ENCODE measurements around the gene SLC9A9. TPM values are rescaled to one million over a fixed set of nuclear protein-coding genes. Genes with fewer than 3 reads are reported as not detected.

SLC9A9 gene
- total and polyA plus RNA-seq, 9 of the 15 experiments (the other 6 are each of a cell fraction or from before 2014, with no cell fraction given): 0.03 to 0.13 TPM; not detected in 7

- no peaks in the 10 kb centered on the region for H3K4me1 ChIP-seq (replicated peaks in 1 of 2; ENCODE audit: control insufficient read depth in 2 of 2, insufficient read depth in 2 of 2, low read length in 2 of 2)
- intact Hi-C loops (cut with micrococcal nuclease) (no loop called here), in situ Hi-C loops (cut with MboI) (no loop called here)
- no peak overlapping the region for H3K27ac ChIP-seq (ENCODE audit: extremely low read depth, low read depth, low read length)
- POLR2A ChIA-PET: no interaction called here
- H4K20me1 ChIP-seq (replicated peaks; ENCODE audit: control insufficient read depth, insufficient read depth, low read length): no peaks in the 10 kb centered on the region
- FAIRE-seq (no peak), ATAC-seq (no peak), DNase-seq (ENCODE audit: extremely low read depth in 1 of 4, low spot score in 3 of 4) (no peak)
- no peak overlapping the region for H2AFZ ChIP-seq (ENCODE audit: low read depth, low read length)
- H3K79me2 ChIP-seq (ENCODE audit: control insufficient read depth, insufficient read depth, low read length): no peaks in the 10 kb centered on the region
- CTCF ChIA-PET (ENCODE audit: low intra/inter-chr PET ratio): no interaction called here
- H3K4me3 ChIP-seq: no peak overlapping the region
- no peaks in the 10 kb centered on the region for H3K9me1 ChIP-seq (ENCODE audit: control insufficient read depth, insufficient read depth, low read length)
- no peak overlapping the region for H3K4me2 ChIP-seq (ENCODE audit: insufficient read depth, low read length)
- no peaks in the 10 kb centered on the region for H3K9me3 ChIP-seq (replicated peaks; ENCODE audit: control insufficient read depth, insufficient read depth, low read depth, low read length)
- H3K9ac ChIP-seq (ENCODE audit: insufficient read depth in 1 of 2, low read depth in 2 of 2, low read length in 2 of 2): no peak overlapping the region
- BruUV-seq (replicated peaks): no TSS peak
- H3K36me3 ChIP-seq (ENCODE audit: control insufficient read depth, insufficient read depth, low read length): no peaks in the 10 kb centered on the region
- peaks cover 0 to 2% of the 10 kb centered on the region in 2 experiments; a peak in 1 of 5 replicates for H3K27me3 ChIP-seq (ENCODE audit: control insufficient read depth in 2 of 2, insufficient read depth in 2 of 2, low read length in 2 of 2)
- TF ChIP-seq HNRNPK (IDR thresholded peaks at IDR 0.05; ENCODE audit: low read depth, low read length, poor library complexity, severe bottlenecking): no peak
- TF ChIP-seq MEIS2 (IDR thresholded peaks at IDR 0.05; ENCODE audit: partially characterized antibody): no peak
- no peak for TF ChIP-seq ZNF23 (CRISPR knock-in tag; IDR thresholded peaks at IDR 0.05)
- no peak for TF ChIP-seq SRSF9 (IDR thresholded peaks at IDR 0.05; ENCODE audit: borderline replicate concordance, low read depth, low read length)
- TF ChIP-seq, protein P1, sequence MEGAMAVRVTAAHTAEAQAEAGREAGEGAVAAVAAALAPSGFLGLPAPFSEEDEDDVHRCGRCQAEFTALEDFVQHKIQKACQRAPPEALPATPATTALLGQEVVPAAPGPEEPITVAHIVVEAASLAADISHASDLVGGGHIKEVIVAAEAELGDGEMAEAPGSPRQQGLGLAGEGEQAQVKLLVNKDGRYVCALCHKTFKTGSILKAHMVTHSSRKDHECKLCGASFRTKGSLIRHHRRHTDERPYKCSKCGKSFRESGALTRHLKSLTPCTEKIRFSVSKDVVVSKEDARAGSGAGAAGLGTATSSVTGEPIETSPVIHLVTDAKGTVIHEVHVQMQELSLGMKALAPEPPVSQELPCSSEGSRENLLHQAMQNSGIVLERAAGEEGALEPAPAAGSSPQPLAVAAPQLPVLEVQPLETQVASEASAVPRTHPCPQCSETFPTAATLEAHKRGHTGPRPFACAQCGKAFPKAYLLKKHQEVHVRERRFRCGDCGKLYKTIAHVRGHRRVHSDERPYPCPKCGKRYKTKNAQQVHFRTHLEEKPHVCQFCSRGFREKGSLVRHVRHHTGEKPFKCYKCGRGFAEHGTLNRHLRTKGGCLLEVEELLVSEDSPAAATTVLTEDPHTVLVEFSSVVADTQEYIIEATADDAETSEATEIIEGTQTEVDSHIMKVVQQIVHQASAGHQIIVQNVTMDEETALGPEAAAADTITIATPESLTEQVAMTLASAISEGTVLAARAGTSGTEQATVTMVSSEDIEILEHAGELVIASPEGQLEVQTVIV (CRISPR knock-in tag; IDR thresholded peaks at IDR 0.05; ENCODE audit: borderline replicate concordance): no peak
- TF ChIP-seq ZMIZ1 (IDR thresholded peaks at IDR 0.05; ENCODE audit: low read depth in 2 of 2, low read length in 2 of 2): no peak
- TF ChIP-seq EP300 (IDR thresholded peaks at IDR 0.05; ENCODE audit: low read length): no peak
- TF ChIP-seq NRF1 (conservative IDR thresholded peaks at IDR 0.05 in 1 of 2, IDR thresholded peaks at IDR 0.05 in 1 of 2): no peak
- TF ChIP-seq, protein P2, sequence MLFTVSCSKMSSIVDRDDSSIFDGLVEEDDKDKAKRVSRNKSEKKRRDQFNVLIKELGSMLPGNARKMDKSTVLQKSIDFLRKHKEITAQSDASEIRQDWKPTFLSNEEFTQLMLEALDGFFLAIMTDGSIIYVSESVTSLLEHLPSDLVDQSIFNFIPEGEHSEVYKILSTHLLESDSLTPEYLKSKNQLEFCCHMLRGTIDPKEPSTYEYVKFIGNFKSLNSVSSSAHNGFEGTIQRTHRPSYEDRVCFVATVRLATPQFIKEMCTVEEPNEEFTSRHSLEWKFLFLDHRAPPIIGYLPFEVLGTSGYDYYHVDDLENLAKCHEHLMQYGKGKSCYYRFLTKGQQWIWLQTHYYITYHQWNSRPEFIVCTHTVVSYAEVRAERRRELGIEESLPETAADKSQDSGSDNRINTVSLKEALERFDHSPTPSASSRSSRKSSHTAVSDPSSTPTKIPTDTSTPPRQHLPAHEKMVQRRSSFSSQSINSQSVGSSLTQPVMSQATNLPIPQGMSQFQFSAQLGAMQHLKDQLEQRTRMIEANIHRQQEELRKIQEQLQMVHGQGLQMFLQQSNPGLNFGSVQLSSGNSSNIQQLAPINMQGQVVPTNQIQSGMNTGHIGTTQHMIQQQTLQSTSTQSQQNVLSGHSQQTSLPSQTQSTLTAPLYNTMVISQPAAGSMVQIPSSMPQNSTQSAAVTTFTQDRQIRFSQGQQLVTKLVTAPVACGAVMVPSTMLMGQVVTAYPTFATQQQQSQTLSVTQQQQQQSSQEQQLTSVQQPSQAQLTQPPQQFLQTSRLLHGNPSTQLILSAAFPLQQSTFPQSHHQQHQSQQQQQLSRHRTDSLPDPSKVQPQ (CRISPR knock-in tag; IDR thresholded peaks at IDR 0.05; ENCODE audit: borderline replicate concordance): no peak
- TF ChIP-seq HNRNPLL (IDR thresholded peaks at IDR 0.05; ENCODE audit: low read depth, low read length, poor library complexity, severe bottlenecking): no peak
- TF ChIP-seq HMBOX1 (IDR thresholded peaks at IDR 0.05): no peak
- no peak for TF ChIP-seq SAP30 (IDR thresholded peaks at IDR 0.05; ENCODE audit: borderline replicate concordance, insufficient read depth, low read depth, low read length, poor library complexity, severe bottlenecking)
- TF ChIP-seq CREBBP (IDR thresholded peaks at IDR 0.05; ENCODE audit: low read depth, low read length): no peak
These were observed 135.7 kb downstream of the SLC9A9 start for GRCh38 chr3:143712522-143712921.
